Measurements from ENCODE around the gene CRYBG2.
"Not testable (repeated sequence)": the region's sequence is repeated elsewhere in the genome, so short reads cannot be mapped to it uniquely, and the experiment has no call there.

DNA sequence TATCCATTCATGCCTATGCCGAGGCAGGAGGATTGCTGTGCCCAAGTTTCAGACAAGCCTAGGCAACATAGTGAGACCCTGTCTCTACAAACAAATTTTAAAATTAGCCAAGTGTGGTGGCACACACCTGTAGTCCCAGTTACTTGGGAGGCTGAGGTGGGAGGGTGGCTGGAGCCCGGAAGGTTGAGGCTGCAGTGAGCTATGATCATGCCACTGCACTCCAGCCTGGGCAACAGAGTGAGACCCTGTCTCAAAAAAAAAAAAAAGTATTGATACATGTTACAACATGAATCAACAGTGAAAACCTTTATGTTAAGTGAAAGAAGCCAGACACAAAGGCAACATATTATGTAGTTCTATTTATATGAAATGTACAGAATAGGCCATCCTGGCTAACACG lies 31.1 kb upstream of the CRYBG2 start:
- TF ChIP-seq, protein P1, sequence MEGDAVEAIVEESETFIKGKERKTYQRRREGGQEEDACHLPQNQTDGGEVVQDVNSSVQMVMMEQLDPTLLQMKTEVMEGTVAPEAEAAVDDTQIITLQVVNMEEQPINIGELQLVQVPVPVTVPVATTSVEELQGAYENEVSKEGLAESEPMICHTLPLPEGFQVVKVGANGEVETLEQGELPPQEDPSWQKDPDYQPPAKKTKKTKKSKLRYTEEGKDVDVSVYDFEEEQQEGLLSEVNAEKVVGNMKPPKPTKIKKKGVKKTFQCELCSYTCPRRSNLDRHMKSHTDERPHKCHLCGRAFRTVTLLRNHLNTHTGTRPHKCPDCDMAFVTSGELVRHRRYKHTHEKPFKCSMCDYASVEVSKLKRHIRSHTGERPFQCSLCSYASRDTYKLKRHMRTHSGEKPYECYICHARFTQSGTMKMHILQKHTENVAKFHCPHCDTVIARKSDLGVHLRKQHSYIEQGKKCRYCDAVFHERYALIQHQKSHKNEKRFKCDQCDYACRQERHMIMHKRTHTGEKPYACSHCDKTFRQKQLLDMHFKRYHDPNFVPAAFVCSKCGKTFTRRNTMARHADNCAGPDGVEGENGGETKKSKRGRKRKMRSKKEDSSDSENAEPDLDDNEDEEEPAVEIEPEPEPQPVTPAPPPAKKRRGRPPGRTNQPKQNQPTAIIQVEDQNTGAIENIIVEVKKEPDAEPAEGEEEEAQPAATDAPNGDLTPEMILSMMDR (conservative IDR thresholded peaks at IDR 0.05) = not testable (repeated sequence)
- TF ChIP-seq ZFX (IDR thresholded peaks at IDR 0.05) = not testable (repeated sequence)

Measured in C4-2B (cell line).